ENCODE results near the gene BPIFB4.

The BPIFB4 gene

DNA sequence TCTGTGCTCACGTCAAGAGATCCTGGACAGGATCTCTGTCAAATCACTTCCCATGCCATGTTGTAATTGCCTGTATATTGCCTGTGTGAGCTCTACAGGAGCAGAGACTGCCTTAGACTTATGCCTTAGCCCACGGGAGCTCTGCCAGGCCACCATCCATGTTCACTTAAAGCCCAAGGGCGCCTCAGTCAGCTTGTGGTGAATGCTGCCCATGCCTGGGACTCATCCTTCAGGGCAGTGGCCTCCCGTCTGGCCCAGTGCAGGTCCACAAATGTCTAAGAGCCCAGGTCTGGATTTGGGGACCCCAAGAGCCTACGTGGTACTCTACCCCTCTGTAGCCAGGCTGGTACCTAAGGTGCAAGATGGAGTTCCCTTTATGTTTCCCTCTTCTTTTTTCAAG lies 66.1 kb downstream of the BPIFB4 start:
- Histone ChIP-seq H3K36me3 (no peaks in the 10 kb centered on the region), H3K4me3 (ENCODE audit: low read depth in 1 of 2, low read length in 1 of 2) (no peak overlapping the region), H3K9me3 (no peaks in the 10 kb centered on the region), H3K27me3 (peaks cover 36% of the 10 kb centered on the region), H3K27ac (no peak overlapping the region), H3K4me1 (ENCODE audit: control insufficient read depth in 1 of 2, insufficient read depth in 1 of 2, low read depth in 1 of 2, low read length in 1 of 2) (no peaks in the 10 kb centered on the region)
- TF ChIP-seq, protein P1, sequence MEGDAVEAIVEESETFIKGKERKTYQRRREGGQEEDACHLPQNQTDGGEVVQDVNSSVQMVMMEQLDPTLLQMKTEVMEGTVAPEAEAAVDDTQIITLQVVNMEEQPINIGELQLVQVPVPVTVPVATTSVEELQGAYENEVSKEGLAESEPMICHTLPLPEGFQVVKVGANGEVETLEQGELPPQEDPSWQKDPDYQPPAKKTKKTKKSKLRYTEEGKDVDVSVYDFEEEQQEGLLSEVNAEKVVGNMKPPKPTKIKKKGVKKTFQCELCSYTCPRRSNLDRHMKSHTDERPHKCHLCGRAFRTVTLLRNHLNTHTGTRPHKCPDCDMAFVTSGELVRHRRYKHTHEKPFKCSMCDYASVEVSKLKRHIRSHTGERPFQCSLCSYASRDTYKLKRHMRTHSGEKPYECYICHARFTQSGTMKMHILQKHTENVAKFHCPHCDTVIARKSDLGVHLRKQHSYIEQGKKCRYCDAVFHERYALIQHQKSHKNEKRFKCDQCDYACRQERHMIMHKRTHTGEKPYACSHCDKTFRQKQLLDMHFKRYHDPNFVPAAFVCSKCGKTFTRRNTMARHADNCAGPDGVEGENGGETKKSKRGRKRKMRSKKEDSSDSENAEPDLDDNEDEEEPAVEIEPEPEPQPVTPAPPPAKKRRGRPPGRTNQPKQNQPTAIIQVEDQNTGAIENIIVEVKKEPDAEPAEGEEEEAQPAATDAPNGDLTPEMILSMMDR (IDR thresholded peaks at IDR 0.05): no peak

DNA sequence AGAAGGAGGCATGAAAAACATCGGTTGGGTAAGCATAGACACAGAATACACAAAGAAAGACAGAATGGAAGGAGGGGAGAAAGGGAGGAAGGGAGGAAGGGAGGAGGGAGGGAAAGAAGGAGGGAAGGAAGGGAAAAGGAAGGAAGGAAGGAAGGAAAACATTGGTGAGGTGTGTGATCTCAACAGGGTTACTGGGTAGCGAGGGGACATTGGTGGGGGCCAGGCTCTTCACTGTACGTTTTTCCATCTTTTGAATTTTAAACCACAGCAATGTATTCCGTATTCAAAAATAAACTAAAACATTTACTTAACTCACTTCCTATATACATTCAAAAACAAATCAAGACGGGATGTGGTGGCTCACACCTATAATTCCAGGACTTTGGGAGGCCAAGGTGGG lies 67.9 kb downstream of the BPIFB4 start:
- no peak overlapping the region for H3K27ac ChIP-seq
- no peaks in the 10 kb centered on the region for H3K4me1 ChIP-seq (ENCODE audit: control insufficient read depth in 1 of 2, insufficient read depth in 1 of 2, low read depth in 1 of 2, low read length in 1 of 2)
- H3K27me3 ChIP-seq: peaks cover 46% of the 10 kb centered on the region
- no peak overlapping the region for H3K4me3 ChIP-seq (ENCODE audit: low read depth in 1 of 2, low read length in 1 of 2)
- H3K36me3 ChIP-seq: no peaks in the 10 kb centered on the region
- TF ChIP-seq, protein P1 (IDR thresholded peaks at IDR 0.05): no peak
- H3K9me3 ChIP-seq: no peaks in the 10 kb centered on the region

DNA sequence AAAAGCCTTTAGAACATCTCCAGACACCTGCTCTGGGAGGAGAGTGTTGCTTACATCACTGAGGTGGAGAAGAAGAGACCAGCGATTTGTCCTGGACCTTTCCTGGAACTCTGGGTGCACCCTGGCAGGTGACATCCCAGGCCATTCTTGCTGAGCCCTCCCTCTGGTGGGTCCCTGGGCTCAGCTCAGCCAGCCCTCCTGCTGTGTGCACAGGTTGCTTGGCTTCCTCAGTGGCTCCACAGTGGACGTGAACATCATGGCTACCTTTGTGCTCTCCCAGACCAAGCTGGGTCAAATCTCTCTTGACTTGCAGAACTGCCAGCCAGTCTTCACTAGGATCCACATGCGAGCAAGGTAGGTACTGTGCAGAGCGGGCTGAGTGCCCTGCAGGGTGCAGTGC lies 68.6 kb downstream of the BPIFB4 start:
- TF ChIP-seq, protein P1 (IDR thresholded peaks at IDR 0.05): no peak
- no peaks in the 10 kb centered on the region for H3K4me1 ChIP-seq (ENCODE audit: control insufficient read depth in 1 of 2, insufficient read depth in 1 of 2, low read depth in 1 of 2, low read length in 1 of 2)
- no peaks in the 10 kb centered on the region for H3K36me3 ChIP-seq
- no peak overlapping the region for H3K4me3 ChIP-seq (ENCODE audit: low read depth in 1 of 2, low read length in 1 of 2)
- no peak overlapping the region for H3K27ac ChIP-seq
- H3K9me3 ChIP-seq: no peaks in the 10 kb centered on the region
- peaks cover 39% of the 10 kb centered on the region for H3K27me3 ChIP-seq

DNA sequence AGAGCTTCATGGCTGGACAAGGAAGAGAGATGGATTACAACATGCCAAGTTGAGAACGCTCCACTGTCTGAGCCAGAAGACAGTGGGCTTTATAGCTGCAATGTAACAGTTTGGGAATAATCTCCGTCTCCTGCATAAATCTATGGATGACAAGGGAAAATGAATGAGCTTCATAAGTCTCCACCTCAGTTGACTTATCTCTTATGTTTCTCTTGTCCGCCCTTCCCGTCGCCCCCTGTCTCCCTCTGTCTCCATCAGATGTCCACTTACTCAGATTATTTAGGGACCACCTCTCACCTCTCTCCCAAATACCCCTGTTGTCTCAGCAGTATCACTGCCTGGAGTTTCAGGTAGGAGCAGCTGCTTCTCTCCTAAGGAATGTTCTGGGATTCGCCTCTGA lies 74.8 kb downstream of the BPIFB4 start:
- Histone ChIP-seq H3K36me3 (no peaks in the 10 kb centered on the region), H3K27ac (no peak overlapping the region), H3K9me3 (no peaks in the 10 kb centered on the region), H3K27me3 (peaks cover 60% of the 10 kb centered on the region), H3K4me3 (ENCODE audit: low read depth in 1 of 2, low read length in 1 of 2) (no peak overlapping the region), H3K4me1 (ENCODE audit: control insufficient read depth in 1 of 2, insufficient read depth in 1 of 2, low read depth in 1 of 2, low read length in 1 of 2) (no peaks in the 10 kb centered on the region)
- TF ChIP-seq, protein P1 (IDR thresholded peaks at IDR 0.05): no peak

DNA sequence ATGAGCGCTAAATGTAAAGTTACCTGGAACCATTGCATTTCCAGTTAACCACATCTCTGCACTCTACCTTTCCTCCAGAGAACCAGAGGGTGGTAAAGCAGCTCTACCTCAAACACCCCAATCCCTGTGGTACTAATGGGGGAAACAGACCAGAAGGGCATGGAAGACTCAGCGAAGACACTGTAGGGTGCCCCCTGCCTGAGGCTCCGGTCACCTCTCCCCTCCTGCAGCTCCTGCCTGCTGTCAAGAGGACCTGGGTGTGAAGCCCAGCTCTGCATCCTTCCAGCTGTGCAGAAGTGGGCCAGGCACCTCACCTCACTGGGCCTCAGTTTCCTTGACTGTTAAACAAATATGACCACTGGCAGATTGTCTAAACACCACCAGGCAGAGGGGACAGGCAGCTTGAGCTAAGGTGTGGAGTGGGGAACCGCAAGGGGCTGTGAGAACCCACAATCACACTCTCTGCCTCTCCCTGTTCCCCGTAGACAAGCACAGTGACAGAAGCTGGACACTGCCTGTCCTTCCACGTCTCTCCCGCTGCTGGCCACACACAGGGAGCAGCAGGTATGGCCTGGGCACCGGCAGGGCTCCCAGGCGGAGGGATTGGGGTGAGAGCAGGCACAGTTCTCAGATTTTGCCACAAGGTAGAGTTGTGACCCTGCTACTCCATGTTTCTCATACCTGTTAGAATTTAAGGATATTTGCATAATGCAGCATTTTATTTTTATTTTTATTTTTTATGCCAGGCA lies 79.4 kb downstream of the BPIFB4 start:
- Histone ChIP-seq H3K9me3 (no peaks in the 10 kb centered on the region), H3K4me3 (ENCODE audit: low read depth in 1 of 2, low read length in 1 of 2) (no peak overlapping the region), H3K27ac (no peak overlapping the region), H3K36me3 (no peaks in the 10 kb centered on the region), H3K27me3 (peaks cover 39% of the 10 kb centered on the region), H3K4me1 (ENCODE audit: control insufficient read depth in 1 of 2, insufficient read depth in 1 of 2, low read depth in 1 of 2, low read length in 1 of 2) (no peaks in the 10 kb centered on the region)
- TF ChIP-seq, protein P1 (IDR thresholded peaks at IDR 0.05): no peak
